Measurements from ENCODE around the gene SLC4A5. TPM values are rescaled to one million over a fixed set of nuclear protein-coding genes. Genes with fewer than 3 reads are reported as not detected.

The SLC4A5 gene
- polyA plus RNA-seq, 2 of the 4 experiments (the other 2 are of a cell fraction), result 0.50 to 1.1 TPM

DNA sequence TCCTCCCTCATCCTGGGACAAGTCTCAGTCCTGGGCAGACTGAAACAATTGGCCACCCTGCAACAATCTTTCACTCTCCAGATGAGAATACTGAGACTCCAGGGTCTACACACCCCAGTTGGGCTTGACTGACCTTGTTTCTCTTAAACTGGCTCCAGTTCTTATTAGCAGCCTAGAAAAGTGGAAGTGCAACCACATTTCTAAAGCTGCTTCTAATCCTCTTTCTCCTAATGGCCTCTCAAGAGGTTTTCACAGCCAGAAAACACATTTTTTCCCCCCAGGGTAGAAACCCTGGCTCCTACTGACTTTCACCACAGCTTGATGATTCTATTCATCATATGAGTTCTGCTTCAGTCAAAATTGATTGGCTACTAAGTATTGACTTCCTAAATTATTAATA lies 45.8 kb downstream of the SLC4A5 start:
- Histone ChIP-seq H3K27ac (no peak overlapping the region), H3K4me3 (no peak overlapping the region), H3K4me2 (no peak overlapping the region), H3K9me3 (peaks cover 2% of the 10 kb centered on the region; the same call in 1 of the 3 replicates), H3K4me1 (no peaks in the 10 kb centered on the region)
- POLR2A ChIA-PET, result no interaction called here
- ATAC-seq, result no peak
- TF ChIP-seq FOSB (CRISPR knock-in tag; IDR thresholded peaks at IDR 0.05), result no peak
- FAIRE-seq, result no peak
- CTCF ChIA-PET, result interaction anchor here (1.2 to 2.0 kb wide), 2 partner anchors 36 to 37 kb away, joined by 4 to 5 read pairs; no protein-coding TSS in a partner anchor
- no peak for DNase-seq (ENCODE audit: low read depth in 1 of 2, low spot score in 1 of 2)

DNA sequence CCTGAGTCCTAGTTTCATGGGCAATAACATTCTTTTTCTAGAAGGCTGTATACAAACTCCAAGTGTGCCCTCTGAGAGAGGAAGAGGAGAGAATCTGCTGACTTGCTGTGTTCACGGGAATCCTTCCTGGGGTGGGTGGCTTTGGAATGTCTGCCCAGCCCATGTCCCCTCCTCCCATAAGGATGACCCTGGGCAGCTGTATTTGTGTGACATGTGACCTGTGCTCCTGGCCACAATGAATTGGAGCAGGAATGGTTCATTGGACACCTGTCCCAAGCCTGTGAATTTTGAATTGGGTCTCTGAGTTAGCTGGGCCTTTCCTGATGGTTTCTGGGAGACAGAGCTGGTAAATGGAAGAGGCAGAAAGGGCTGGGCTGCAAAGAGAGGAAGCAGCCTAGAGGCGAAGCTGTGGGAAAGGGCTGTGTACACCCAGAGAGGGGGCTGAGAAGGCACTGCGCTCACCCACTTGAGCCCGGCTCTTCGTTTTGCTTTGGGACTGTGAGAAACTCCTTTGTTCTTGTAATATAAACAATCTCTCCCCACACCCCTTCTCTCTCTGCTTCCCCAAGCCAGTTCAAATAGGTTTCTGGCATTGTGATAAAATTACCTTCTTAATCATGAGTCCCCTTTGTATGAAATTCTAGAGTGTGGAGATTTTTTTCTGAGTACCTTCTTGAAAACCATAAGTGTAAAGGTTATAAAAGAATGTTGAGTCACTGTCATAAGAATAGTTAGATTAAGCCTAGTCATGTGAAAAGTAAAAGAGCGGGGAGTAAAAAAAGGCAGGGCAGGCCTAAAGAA lies 49.8 kb downstream of the SLC4A5 start:
- no peak for ATAC-seq
- TF ChIP-seq FOXS1 (CRISPR knock-in tag; IDR thresholded peaks at IDR 0.05), result no peak
- no peak for TF ChIP-seq EP300 (IDR thresholded peaks at IDR 0.05)
- TF ChIP-seq CBX2 (IDR thresholded peaks at IDR 0.05; ENCODE audit: borderline replicate concordance, low read depth), result no peak
- TF ChIP-seq MAFK (IDR thresholded peaks at IDR 0.05; ENCODE audit: partially characterized antibody), result peak; percentile 12
- TF ChIP-seq NPAS2 (CRISPR knock-in tag; IDR thresholded peaks at IDR 0.05; ENCODE audit: borderline replicate concordance), result no peak
- TF ChIP-seq, protein P1, sequence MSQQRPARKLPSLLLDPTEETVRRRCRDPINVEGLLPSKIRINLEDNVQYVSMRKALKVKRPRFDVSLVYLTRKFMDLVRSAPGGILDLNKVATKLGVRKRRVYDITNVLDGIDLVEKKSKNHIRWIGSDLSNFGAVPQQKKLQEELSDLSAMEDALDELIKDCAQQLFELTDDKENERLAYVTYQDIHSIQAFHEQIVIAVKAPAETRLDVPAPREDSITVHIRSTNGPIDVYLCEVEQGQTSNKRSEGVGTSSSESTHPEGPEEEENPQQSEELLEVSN (IDR thresholded peaks at IDR 0.05; ENCODE audit: borderline replicate concordance, low read depth), result no peak
- no peak for TF ChIP-seq NR3C1 (IDR thresholded peaks at IDR 0.05)
- FAIRE-seq, result no peak
- no peaks in the 10 kb centered on the region for H3K4me1 ChIP-seq
- H3K4me2 ChIP-seq, result no peak overlapping the region
- CTCF ChIA-PET, result interaction anchor here (1.5 to 3.6 kb wide), 2 partner anchors 32 to 41 kb away, joined by 3 to 20 read pairs; no protein-coding TSS in a partner anchor
- 86% methylated on average over 6 of the region's 6 CpGs for WGBS (ENCODE audit: missing lambda C conversion rate)
- DNase-seq (ENCODE audit: low read depth in 1 of 2, low spot score in 1 of 2), result no peak
- H3K9me3 ChIP-seq, result peaks cover 2% of the 10 kb centered on the region; the same call in 1 of the 3 replicates
- no peak overlapping the region for H3K27ac ChIP-seq
- POLR2A ChIA-PET, result no interaction called here
- no peak overlapping the region for H3K4me3 ChIP-seq

DNA sequence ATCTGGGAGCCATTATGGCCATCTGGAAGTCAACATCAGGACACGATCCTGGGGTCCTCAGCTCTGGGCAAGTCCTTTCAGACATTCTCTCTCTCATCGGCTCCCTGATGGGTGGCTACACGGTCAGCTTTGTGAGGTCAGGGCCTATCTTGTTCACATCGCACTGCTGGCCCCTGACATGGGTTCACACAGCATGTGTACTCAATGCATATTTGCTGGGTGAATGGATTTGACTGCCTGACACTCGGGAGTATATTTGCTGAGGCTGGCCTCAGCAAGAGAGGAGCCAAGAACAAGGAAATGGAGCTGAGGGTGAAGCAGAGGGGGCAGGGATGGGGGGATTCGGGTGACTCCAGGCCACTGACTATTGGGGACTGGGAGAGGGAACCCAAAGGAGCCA lies 50.5 kb downstream of the SLC4A5 start:
- DNase-seq (ENCODE audit: low read depth in 1 of 2, low spot score in 1 of 2) (peak in 1 of 2 experiments; percentile 35), ATAC-seq (peak; percentile 9 to 69; a peak in 3 of 6 replicates), FAIRE-seq (no peak)
- no peak overlapping the region for H3K4me3 ChIP-seq
- ChIA-PET CTCF (interaction anchor here (1.0 to 3.6 kb wide), 5 partner anchors 13 to 42 kb away, joined by 3 to 20 read pairs (median 3); no protein-coding TSS in a partner anchor), POLR2A (interaction anchor here (0.6 kb wide), 1 partner anchor 48 kb away, joined by 3 read pairs; no protein-coding TSS in a partner anchor)
- H3K9me3 ChIP-seq, result no peaks in the 10 kb centered on the region; the same call in 2 of the 3 replicates
- no peak overlapping the region for H3K4me2 ChIP-seq
- 49% methylated on average over 6 of the region's 6 CpGs for WGBS (ENCODE audit: missing lambda C conversion rate)
- TF ChIP-seq, protein P2, sequence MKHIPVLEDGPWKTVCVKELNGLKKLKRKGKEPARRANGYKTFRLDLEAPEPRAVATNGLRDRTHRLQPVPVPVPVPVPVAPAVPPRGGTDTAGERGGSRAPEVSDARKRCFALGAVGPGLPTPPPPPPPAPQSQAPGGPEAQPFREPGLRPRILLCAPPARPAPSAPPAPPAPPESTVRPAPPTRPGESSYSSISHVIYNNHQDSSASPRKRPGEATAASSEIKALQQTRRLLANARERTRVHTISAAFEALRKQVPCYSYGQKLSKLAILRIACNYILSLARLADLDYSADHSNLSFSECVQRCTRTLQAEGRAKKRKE (CRISPR knock-in tag; IDR thresholded peaks at IDR 0.05; ENCODE audit: low read depth), result no peak
- no peak for TF ChIP-seq POLR2A (IDR thresholded peaks at IDR 0.05; ENCODE audit: low read length)
- no peak for TF ChIP-seq RAD21 (conservative IDR thresholded peaks at IDR 0.05 in 1 of 2, IDR thresholded peaks at IDR 0.05 in 1 of 2)
- TF ChIP-seq, protein P3, sequence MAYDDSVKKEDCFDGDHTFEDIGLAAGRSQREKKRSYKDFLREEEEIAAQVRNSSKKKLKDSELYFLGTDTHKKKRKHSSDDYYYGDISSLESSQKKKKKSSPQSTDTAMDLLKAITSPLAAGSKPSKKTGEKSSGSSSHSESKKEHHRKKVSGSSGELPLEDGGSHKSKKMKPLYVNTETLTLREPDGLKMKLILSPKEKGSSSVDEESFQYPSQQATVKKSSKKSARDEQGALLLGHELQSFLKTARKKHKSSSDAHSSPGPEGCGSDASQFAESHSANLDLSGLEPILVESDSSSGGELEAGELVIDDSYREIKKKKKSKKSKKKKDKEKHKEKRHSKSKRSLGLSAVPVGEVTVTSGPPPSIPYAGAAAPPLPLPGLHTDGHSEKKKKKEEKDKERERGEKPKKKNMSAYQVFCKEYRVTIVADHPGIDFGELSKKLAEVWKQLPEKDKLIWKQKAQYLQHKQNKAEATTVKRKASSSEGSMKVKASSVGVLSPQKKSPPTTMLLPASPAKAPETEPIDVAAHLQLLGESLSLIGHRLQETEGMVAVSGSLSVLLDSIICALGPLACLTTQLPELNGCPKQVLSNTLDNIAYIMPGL (CRISPR knock-in tag; IDR thresholded peaks at IDR 0.05; ENCODE audit: borderline replicate concordance), result no peak
- no peak for TF ChIP-seq CBX2 (IDR thresholded peaks at IDR 0.05; ENCODE audit: borderline replicate concordance, low read depth)
- TF ChIP-seq HEYL (CRISPR knock-in tag; IDR thresholded peaks at IDR 0.05), result no peak
- TF ChIP-seq RFX5 (IDR thresholded peaks at IDR 0.05), result no peak
- TF ChIP-seq NFE2L2 (conservative IDR thresholded peaks at IDR 0.05; ENCODE audit: low read length), result no peak
- TF ChIP-seq TP53 (CRISPR knock-in tag; IDR thresholded peaks at IDR 0.05), result no peak
- TF ChIP-seq RCOR1 (IDR thresholded peaks at IDR 0.05; ENCODE audit: low read depth, low read length), result no peak
- H3K4me1 ChIP-seq, result no peaks in the 10 kb centered on the region
- no peak overlapping the region for H3K27ac ChIP-seq

All from A549 (cell line).